CD4-positive, alpha-beta memory T cell (primary cell): ENCODE results near the gene SHF. TPM values are rescaled to one million over a fixed set of nuclear protein-coding genes. Genes with fewer than 3 reads are reported as not detected.

Experiments used
- CTCF ChIA-PET: fragments of 350-600 bp; sonication (Branson Sonifier 250); formaldehyde crosslinking; loops from one replicate; lab custom pipeline; 2021; ENCODE audit warnings: inconsistent platforms; ENCODE audit not compliant: partially characterized antibody; lab: Charles Lee
- POLR2A ChIA-PET: fragments of 350-600 bp; sonication (Branson Sonifier 250); formaldehyde crosslinking; loops from one replicate; lab custom pipeline; 2021; ENCODE audit not compliant: partially characterized antibody; lab: Charles Lee
- DNase-seq, 5 donors: peaks; one replicate each; pipeline versions ENCODE4 v3.0.0 to v3.0.0-alpha.2; 2020 to 2022; ENCODE audit warnings: mixed read lengths in 1 of 5
- H3K27ac ChIP-seq: one replicate; pipeline ENCODE4 v1.7.0; 2013; ENCODE audit warnings: low read depth, low read length
- H3K27me3 ChIP-seq: 2 replicates; pipeline ENCODE4 v1.7.0; 2013; ENCODE audit warnings: mild to moderate bottlenecking, low read length, moderate library complexity; ENCODE audit not compliant: insufficient read depth
- H3K36me3 ChIP-seq: 2 replicates; pipeline ENCODE4 v1.7.0; 2013; ENCODE audit warnings: mild to moderate bottlenecking, low read length, moderate library complexity; ENCODE audit not compliant: insufficient read depth
- H3K4me1 ChIP-seq: 2 replicates; pipeline ENCODE4 v1.7.0; 2013; ENCODE audit warnings: mild to moderate bottlenecking, low read length, moderate library complexity; ENCODE audit not compliant: insufficient read depth
- H3K4me3 ChIP-seq, 2 donors: one replicate each; pipeline ENCODE4 v1.7.0; 2013; ENCODE audit warnings: low read length in 2 of 2, mild to moderate bottlenecking in 1 of 2
- H3K9me3 ChIP-seq, 2 donors: one replicate each; pipeline ENCODE4 v1.7.0; 2013; ENCODE audit warnings: low read length in 2 of 2, control low read depth in 1 of 2; ENCODE audit not compliant: control insufficient read depth in 1 of 2
- H3K27ac Mint-ChIP-seq, 7 donors: one replicate each; pipeline ENCODE4 v1.8.0; 2020 to 2021; ENCODE audit warnings: mixed read lengths in 7 of 7, mild to moderate bottlenecking in 6 of 7, inconsistent platforms in 3 of 7, moderate library complexity in 3 of 7
- H3K27me3 Mint-ChIP-seq, 2 donors: one replicate each; pipeline ENCODE4 v1.8.0; 2020 to 2021; ENCODE audit warnings: mixed read lengths in 2 of 2
- H3K36me3 Mint-ChIP-seq, 2 donors: one replicate each; pipeline ENCODE4 v1.8.0; 2020 to 2021; ENCODE audit warnings: mixed read lengths in 2 of 2, inconsistent platforms in 1 of 2, mild to moderate bottlenecking in 1 of 2
- H3K4me1 Mint-ChIP-seq, 4 donors: one replicate each; pipeline ENCODE4 v1.8.0; 2020 to 2021; ENCODE audit warnings: mixed read lengths in 4 of 4, mild to moderate bottlenecking in 1 of 4
- H3K4me3 Mint-ChIP-seq, 8 donors: one replicate each; pipeline ENCODE4 v1.8.0; 2020 to 2021; ENCODE audit warnings: mixed read lengths in 8 of 8, mild to moderate bottlenecking in 7 of 8, moderate library complexity in 6 of 8, inconsistent platforms in 3 of 8
- H3K9me3 Mint-ChIP-seq, 8 donors: one replicate each; pipeline ENCODE4 v1.8.0; 2020 to 2021; ENCODE audit warnings: mixed read lengths in 8 of 8, mild to moderate bottlenecking in 5 of 8, inconsistent platforms in 3 of 8, moderate library complexity in 1 of 8
- intact Hi-C: fragments of 100-400 bp; cut with micrococcal nuclease; formaldehyde crosslinking; loops from one replicate; pipeline ENCODE4 v1.15.1; 2023
- polyA plus RNA-seq, 2 donors: library from polyadenylated mRNA; unstranded; fragments of 300-500 nt; fragmentation: Illumina TruSeq; gene quantifications; one replicate each; pipeline ENCODE4 v1.2.3, GENCODE V29; 2021
- total RNA-seq, 2 experiments: library from RNA; stranded (reverse); gene quantifications; one replicate each; pipeline ENCODE4 v1.2.3, GENCODE V29; 2021

The SHF gene
- total and polyA plus RNA-seq, 4 experiments from 2014 or later = 0.66 to 6.7 (median 3.5) TPM

DNA sequence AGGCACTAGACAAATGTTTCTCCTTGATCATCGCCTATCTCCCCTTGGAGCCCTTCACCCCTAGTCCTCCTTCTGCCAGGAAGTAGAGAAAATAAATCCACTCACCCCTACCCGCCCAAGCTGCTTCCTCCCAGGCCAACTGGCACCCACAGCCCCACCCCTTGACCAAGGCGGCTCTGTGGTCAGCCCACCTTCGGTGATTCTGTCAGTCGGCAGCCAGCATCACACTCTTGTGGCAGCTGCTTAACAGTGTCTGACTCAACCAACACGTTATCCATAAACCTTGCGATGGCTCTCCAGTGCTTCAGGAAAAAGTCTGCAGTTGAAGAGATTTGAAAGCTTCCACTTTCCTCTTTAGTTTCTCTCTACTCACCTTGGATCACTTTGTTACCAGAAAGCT, 7.6 kb downstream of the SHF start:
- peaks cover 4 to 10% (median 8%) of the 10 kb centered on the region in 4 donors for H3K4me1 Mint-ChIP-seq
- Histone ChIP-seq H3K4me1 (no peaks in the 10 kb centered on the region), H3K9me3 (no peaks in the 10 kb centered on the region), H3K4me3 (no peak overlapping the region), H3K36me3 (no peaks in the 10 kb centered on the region), H3K27ac (no peak overlapping the region), H3K27me3 (no peaks in the 10 kb centered on the region)
- no peaks in the 10 kb centered on the region for H3K9me3 Mint-ChIP-seq
- intact Hi-C loops = no loop called here
- H3K4me3 Mint-ChIP-seq = no peak overlapping the region
- POLR2A ChIA-PET = interaction anchor here (1.4 to 15.6 kb wide), 3 partner anchors 12 to 222 kb away, joined by 4 to 201 read pairs (median 4); a partner anchor contains a TSS
- H3K27ac Mint-ChIP-seq = peak overlapping the region in 3 of 7 donors; percentile 62 to 73 (median 63)
- CTCF ChIA-PET = interaction anchor here (0.8 to 2.5 kb wide), 16 partner anchors 8 to 433 kb away, joined by 3 to 19 read pairs (median 5); partner anchors contain the start of gene SHF
- no peaks in the 10 kb centered on the region for H3K27me3 Mint-ChIP-seq
- peak in 1 of 5 donors; percentile 16 for DNase-seq
- H3K36me3 Mint-ChIP-seq = no peaks in the 10 kb centered on the region

DNA sequence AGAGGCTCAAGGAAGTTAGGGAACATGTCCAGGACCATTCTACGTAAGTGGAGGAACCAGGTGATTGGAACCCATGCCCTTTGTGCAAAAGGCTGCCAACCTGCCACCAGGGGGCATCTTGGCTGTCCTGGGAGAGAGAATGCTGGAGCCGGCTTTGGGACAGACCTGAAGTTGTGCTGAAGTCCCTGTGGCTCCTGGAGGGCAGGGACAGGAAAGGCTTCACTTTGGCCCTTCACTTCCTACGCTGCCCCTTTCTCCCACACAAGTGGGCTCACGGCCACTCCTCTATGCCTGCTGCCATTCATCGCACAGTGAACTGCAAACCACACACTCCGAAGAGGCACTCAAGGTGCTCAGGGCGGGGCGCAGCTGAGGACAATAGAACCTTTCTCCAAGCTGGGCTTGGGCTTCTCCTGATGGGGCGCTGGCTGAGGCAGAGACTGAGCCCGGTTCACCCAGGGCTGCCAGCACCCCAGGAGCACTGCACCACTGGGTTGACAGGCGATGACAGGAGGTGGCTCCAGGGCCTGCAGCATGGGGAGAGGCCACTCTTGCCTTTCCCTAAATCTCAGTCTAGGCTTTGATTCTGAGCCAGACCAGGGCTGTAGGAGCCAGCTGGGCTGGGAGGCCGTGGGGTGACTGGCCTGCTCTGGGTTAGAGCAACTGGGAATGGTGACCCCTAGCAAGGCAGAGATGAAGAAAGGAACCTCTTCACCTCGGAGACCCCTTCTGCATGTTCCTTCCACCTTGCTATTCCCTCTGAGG, 8.4 kb downstream of the SHF start:
- Histone ChIP-seq H3K36me3 (no peaks in the 10 kb centered on the region), H3K9me3 (no peaks in the 10 kb centered on the region), H3K27ac (no peak overlapping the region), H3K27me3 (no peaks in the 10 kb centered on the region), H3K4me3 (no peak overlapping the region), H3K4me1 (no peaks in the 10 kb centered on the region)
- ChIA-PET POLR2A (interaction anchor here (1.3 to 15.6 kb wide), 4 partner anchors 11 to 223 kb away, joined by 4 to 201 read pairs (median 4); a partner anchor contains a TSS), CTCF (interaction anchor here (0.8 to 3.1 kb wide), 20 partner anchors 9 to 434 kb away, joined by 3 to 19 read pairs (median 5); partner anchors contain the start of gene SHF)
- H3K36me3 Mint-ChIP-seq = no peaks in the 10 kb centered on the region
- peak; percentile 33 to 54 (median 42) for DNase-seq
- no peak overlapping the region for H3K4me3 Mint-ChIP-seq
- H3K27ac Mint-ChIP-seq = peak overlapping the region in 1 of 7 donors; percentile 73
- no peaks in the 10 kb centered on the region for H3K9me3 Mint-ChIP-seq
- intact Hi-C loops = loop anchor here (1.0 kb wide), 1 partner anchor 220 kb away; no protein-coding TSS in a partner anchor
- H3K4me1 Mint-ChIP-seq = peaks cover 4 to 10% (median 8%) of the 10 kb centered on the region in 4 donors
- no peaks in the 10 kb centered on the region for H3K27me3 Mint-ChIP-seq

DNA sequence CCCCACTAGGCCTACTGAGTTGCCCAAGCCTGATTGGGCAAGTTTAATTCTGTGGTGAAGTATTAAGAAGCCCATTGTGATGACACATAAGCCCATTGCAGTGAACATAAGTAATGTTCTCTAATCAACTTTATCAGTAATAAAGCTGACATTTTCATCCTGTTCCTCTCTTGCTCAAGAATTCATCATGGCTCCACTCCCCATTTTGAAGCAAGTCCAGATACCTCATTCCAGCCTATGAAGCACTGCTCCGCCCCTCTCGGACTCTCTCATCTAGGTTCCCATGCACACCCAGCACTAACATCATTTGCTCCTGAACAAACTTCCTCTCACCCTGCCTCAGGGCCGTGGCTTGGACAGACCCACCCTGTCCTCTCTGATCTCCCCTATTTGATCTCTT, 10.5 kb downstream of the SHF start:
- H3K27ac Mint-ChIP-seq = peak overlapping the region in 1 of 7 donors; percentile 4
- Histone ChIP-seq H3K27ac (no peak overlapping the region), H3K4me1 (no peaks in the 10 kb centered on the region), H3K27me3 (no peaks in the 10 kb centered on the region), H3K4me3 (no peak overlapping the region), H3K36me3 (no peaks in the 10 kb centered on the region), H3K9me3 (no peaks in the 10 kb centered on the region)
- H3K9me3 Mint-ChIP-seq = no peaks in the 10 kb centered on the region
- intact Hi-C loops = no loop called here
- no peaks in the 10 kb centered on the region for H3K36me3 Mint-ChIP-seq
- ChIA-PET POLR2A (interaction anchor here (0.5 to 15.6 kb wide), 3 partner anchors 23 to 634 kb away, joined by 3 to 201 read pairs (median 5); no protein-coding TSS in a partner anchor), CTCF (interaction anchor here (1.1 to 3.1 kb wide), 5 partner anchors 8 to 14 kb away, joined by 3 to 10 read pairs (median 5); no protein-coding TSS in a partner anchor)
- peaks cover 3 to 10% (median 8%) of the 10 kb centered on the region in 4 donors for H3K4me1 Mint-ChIP-seq
- no peak overlapping the region for H3K4me3 Mint-ChIP-seq
- no peaks in the 10 kb centered on the region for H3K27me3 Mint-ChIP-seq
- no peak for DNase-seq

DNA sequence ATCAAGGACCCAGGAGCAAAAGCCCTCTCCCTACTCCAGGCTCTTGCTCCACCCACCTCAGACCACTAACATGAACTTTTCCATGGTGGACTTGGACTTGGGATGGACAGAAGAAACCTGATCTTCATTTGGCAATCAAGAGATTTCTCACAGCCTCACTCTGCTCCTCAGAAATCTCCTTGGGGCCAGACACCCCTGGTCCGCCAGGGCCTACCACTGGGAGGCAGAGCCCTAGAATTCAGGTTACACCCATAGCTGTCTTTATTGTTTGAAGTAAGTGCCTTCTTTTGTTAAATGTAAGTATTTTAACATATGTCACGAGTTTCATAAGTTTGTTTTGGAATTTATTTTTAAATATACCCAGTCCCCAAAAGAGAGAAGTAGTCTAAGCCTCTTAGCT, 13.2 kb downstream of the SHF start:
- H3K9me3 ChIP-seq = no peaks in the 10 kb centered on the region
- Mint-ChIP-seq H3K9me3 (no peaks in the 10 kb centered on the region), H3K4me1 (no peaks in the 10 kb centered on the region), H3K4me3 (no peak overlapping the region), H3K27ac (no peak overlapping the region), H3K36me3 (no peaks in the 10 kb centered on the region), H3K27me3 (no peaks in the 10 kb centered on the region)
- CTCF ChIA-PET = interaction anchor here (1.5 kb wide), 1 partner anchor 31 kb away, joined by 4 read pairs; no protein-coding TSS in a partner anchor
- H3K27ac ChIP-seq = no peak overlapping the region
- no peaks in the 10 kb centered on the region for H3K4me1 ChIP-seq
- DNase-seq = no peak
- intact Hi-C loops = no loop called here
- no peaks in the 10 kb centered on the region for H3K27me3 ChIP-seq
- POLR2A ChIA-PET = no interaction called here
- H3K4me3 ChIP-seq = no peak overlapping the region
- H3K36me3 ChIP-seq = no peaks in the 10 kb centered on the region

DNA sequence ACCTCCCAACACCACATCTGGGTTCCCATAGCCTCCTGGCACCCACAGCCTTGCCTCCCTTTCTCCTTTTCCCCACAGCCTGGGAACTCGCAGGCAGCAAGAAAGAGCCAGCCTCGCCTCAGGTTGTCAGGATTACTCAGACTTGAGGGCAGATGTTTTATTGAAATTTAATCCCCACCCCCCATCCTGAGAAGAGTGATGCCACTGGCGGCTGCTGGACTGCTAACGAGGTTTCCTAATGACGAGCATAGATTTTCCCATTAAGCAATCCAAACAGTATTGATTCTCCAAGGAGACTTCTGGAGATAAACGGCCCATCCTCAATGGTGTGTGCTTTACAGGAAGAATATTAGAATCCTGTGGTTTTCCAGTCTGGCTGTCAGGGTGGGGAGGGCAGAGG, 13.7 kb downstream of the SHF start:
- H3K36me3 Mint-ChIP-seq = no peaks in the 10 kb centered on the region
- POLR2A ChIA-PET = no interaction called here
- intact Hi-C loops = no loop called here
- Histone ChIP-seq H3K9me3 (no peaks in the 10 kb centered on the region), H3K27me3 (no peaks in the 10 kb centered on the region), H3K4me3 (no peak overlapping the region), H3K27ac (no peak overlapping the region), H3K36me3 (no peaks in the 10 kb centered on the region), H3K4me1 (no peaks in the 10 kb centered on the region)
- H3K4me1 Mint-ChIP-seq = no peaks in the 10 kb centered on the region
- no peak for DNase-seq
- CTCF ChIA-PET = interaction anchor here (0.5 to 1.5 kb wide), 2 partner anchors 31 to 223 kb away, joined by 3 to 4 read pairs; no protein-coding TSS in a partner anchor
- no peak overlapping the region for H3K4me3 Mint-ChIP-seq
- H3K27me3 Mint-ChIP-seq = no peaks in the 10 kb centered on the region
- no peak overlapping the region for H3K27ac Mint-ChIP-seq
- H3K9me3 Mint-ChIP-seq = no peaks in the 10 kb centered on the region

DNA sequence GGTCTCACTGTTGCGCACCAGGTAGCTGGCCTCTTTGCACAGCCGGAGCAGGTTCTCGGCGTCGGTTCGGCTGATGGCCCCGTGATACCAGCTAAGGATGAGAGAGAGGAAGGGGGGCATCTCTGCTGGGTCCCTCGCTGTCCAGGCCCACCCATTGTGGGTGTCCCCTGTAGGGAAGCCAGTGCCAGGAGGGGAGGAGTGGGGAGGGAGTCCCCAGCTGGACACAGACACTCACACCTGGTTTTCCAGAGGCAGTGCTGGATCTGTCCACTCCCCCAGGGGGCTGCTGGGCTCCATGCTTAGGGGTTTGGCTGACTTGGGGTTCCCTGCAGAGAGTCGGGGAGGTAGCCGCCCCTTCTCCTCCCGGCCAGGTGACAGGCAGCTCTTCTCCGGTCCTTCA, 15.9 kb downstream of the SHF start:
- H3K4me3 ChIP-seq = no peak overlapping the region
- no peaks in the 10 kb centered on the region for H3K9me3 ChIP-seq
- CTCF ChIA-PET = interaction anchor here (1.5 kb wide), 1 partner anchor 9 kb away, joined by 7 read pairs; no protein-coding TSS in a partner anchor
- no peaks in the 10 kb centered on the region for H3K27me3 ChIP-seq
- Mint-ChIP-seq H3K4me3 (no peak overlapping the region), H3K4me1 (no peaks in the 10 kb centered on the region), H3K36me3 (no peaks in the 10 kb centered on the region), H3K9me3 (no peaks in the 10 kb centered on the region), H3K27me3 (no peaks in the 10 kb centered on the region), H3K27ac (no peak overlapping the region)
- H3K36me3 ChIP-seq = no peaks in the 10 kb centered on the region
- no peak for DNase-seq
- no peak overlapping the region for H3K27ac ChIP-seq
- POLR2A ChIA-PET = interaction anchor here (1.5 kb wide), 1 partner anchor 29 kb away, joined by 7 read pairs; no protein-coding TSS in a partner anchor
- H3K4me1 ChIP-seq = no peaks in the 10 kb centered on the region
- intact Hi-C loops = no loop called here
